PC-3 (cell line): ENCODE measurements around the gene CRLF1. TPM values are rescaled to one million over a fixed set of nuclear protein-coding genes. Genes with fewer than 3 reads are reported as not detected.

Experiments used
- ATAC-seq: fragments of 200-7000 bp; cut with Tn5 transposase; 2 replicates; pipeline ENCODE4 v1.9.1; 2020; ENCODE audit warnings: mild to moderate bottlenecking, moderate library complexity
- BruUV-seq: library from RNA; stranded (reverse); fragments of 400-500 nt; replicated peaks from 2 replicates; lab custom pipeline; 2021; lab: Mats Ljungman, UMichigan
- CTCF ChIA-PET: fragments of 300-600 bp; sonication (Branson Sonifier 250); formaldehyde crosslinking; loops from one replicate; lab custom pipeline; 2022; ENCODE audit warnings: antibody characterized with exemption; lab: Charles Lee
- POLR2A ChIA-PET: fragments of 300-600 bp; sonication (Branson Sonifier 250); formaldehyde crosslinking; loops from one replicate; lab custom pipeline; 2022; ENCODE audit warnings: antibody characterized with exemption; ENCODE audit not compliant: unreplicated experiment; lab: Charles Lee
- DNase-seq: peaks from one replicate; pipeline ENCODE4 v3.0.0-alpha.2; 2015
- H2AFZ ChIP-seq: fragments of 300-600 bp; sonication (generic); 2 replicates; pipeline ENCODE4 v1.6.0; 2016; ENCODE audit warnings: antibody characterized with exemption, low read length
- H3F3A ChIP-seq: fragments of 300-600 bp; sonication (generic); one replicate; pipeline ENCODE4 v1.6.0; 2017; ENCODE audit warnings: antibody characterized with exemption, low read length, control low read depth, mild to moderate bottlenecking; ENCODE audit not compliant: unreplicated experiment
- H3K27ac ChIP-seq: fragments of 300-600 bp; sonication (generic); 2 replicates; pipeline ENCODE4 v1.5.1; 2016; ENCODE audit warnings: mild to moderate bottlenecking, low read length
- H3K27me3 ChIP-seq: fragments of 300-600 bp; sonication (generic); 2 replicates; pipeline ENCODE4 v1.6.1; 2016; ENCODE audit warnings: low read length, mixed read lengths
- H3K36me3 ChIP-seq: fragments of 300-600 bp; sonication (generic); 2 replicates; pipeline ENCODE4 v1.6.1; 2016; ENCODE audit warnings: low read depth, mixed run types, low read length, mixed read lengths
- H3K4me1 ChIP-seq: fragments of 300-600 bp; sonication (generic); 2 replicates; pipeline ENCODE4 v1.5.1; 2016; ENCODE audit warnings: low read length; ENCODE audit not compliant: insufficient read depth
- H3K4me2 ChIP-seq: fragments of 300-600 bp; sonication (generic); 2 replicates; pipeline ENCODE4 v1.6.0; 2016; ENCODE audit warnings: low read length
- H3K4me3 ChIP-seq: fragments of 300-600 bp; sonication (generic); 2 replicates; pipeline ENCODE4 v1.5.1; 2016; ENCODE audit warnings: mild to moderate bottlenecking, low read length, mixed read lengths
- H3K79me2 ChIP-seq: fragments of 300-600 bp; sonication (generic); 2 replicates; pipeline ENCODE4 v1.6.1; 2017; ENCODE audit warnings: low read length, mixed read lengths
- H3K9ac ChIP-seq: fragments of 300-600 bp; sonication (generic); 2 replicates; pipeline ENCODE4 v1.6.0; 2016; ENCODE audit warnings: mild to moderate bottlenecking, low read length
- H3K9me2 ChIP-seq: fragments of 300-600 bp; sonication (generic); replicated peaks from 2 replicates; pipeline ENCODE4 v1.6.1; 2016; ENCODE audit warnings: mixed run types, low read length, mixed read lengths
- H3K9me3 ChIP-seq: fragments of 300-600 bp; sonication (generic); 2 replicates; pipeline ENCODE4 v1.6.1; 2016; ENCODE audit warnings: low read length, mixed read lengths
- H4K20me1 ChIP-seq: fragments of 300-600 bp; sonication (generic); 2 replicates; pipeline ENCODE4 v1.6.1; 2016; ENCODE audit warnings: low read length, mixed read lengths
- CTCF ChIP-seq: fragments of 300-600 bp; sonication (generic); conservative IDR thresholded peaks from 2 replicates; pipeline ENCODE4 v1.5.1; 2017; ENCODE audit warnings: antibody characterized with exemption, low read depth, mild to moderate bottlenecking, low read length
- EZH2 ChIP-seq: fragments of 300-600 bp; sonication (generic); IDR thresholded peaks from one replicate; pipeline ENCODE4 v1.6.1; 2017; ENCODE audit warnings: antibody characterized with exemption, mild to moderate bottlenecking, low read length; ENCODE audit not compliant: unreplicated experiment
- EZH2phosphoT487 ChIP-seq: fragments of 300-600 bp; sonication (generic); IDR thresholded peaks from 2 replicates; pipeline ENCODE4 v1.6.1; 2018; ENCODE audit warnings: mild to moderate bottlenecking, antibody characterized with exemption, low read length, borderline replicate concordance
- intact Hi-C: fragments of 100-400 bp; cut with micrococcal nuclease; formaldehyde crosslinking; loops from 2 replicates; pipeline ENCODE4 v1.9.0; 2023
- total RNA-seq: library from RNA; depleted of rRNA; stranded (reverse); fragments of >200 nt; gene quantifications from 2 replicates; pipeline ENCODE4 v1.2.3, GENCODE V29; 2014

CRLF1 gene
- total RNA-seq, 1 experiment from 2014 or later, result 2.6 TPM

- peaks cover 54% of the 10 kb centered on the region for H3K27me3 ChIP-seq
- BruUV-seq, result no TSS peak
- intact Hi-C loops, result loop anchor here (10.0 kb wide), 1 partner anchor 170 kb away; no protein-coding TSS in a partner anchor
- peaks cover 5% of the 10 kb centered on the region for H3F3A ChIP-seq
- no peak overlapping the region for H3K9ac ChIP-seq
- ChIA-PET CTCF (no interaction called here), POLR2A (no interaction called here)
- no peaks in the 10 kb centered on the region; the same call in 1 of the 2 replicates for H3K4me1 ChIP-seq
- ATAC-seq (no peak), DNase-seq (no peak)
- no peaks in the 10 kb centered on the region for H3K36me3 ChIP-seq
- H3K27ac ChIP-seq, result no peak overlapping the region
- no peak overlapping the region for H2AFZ ChIP-seq
- H4K20me1 ChIP-seq, result no peaks in the 10 kb centered on the region
- no peak overlapping the region for H3K4me3 ChIP-seq
- H3K9me3 ChIP-seq, result no peaks in the 10 kb centered on the region
- H3K4me2 ChIP-seq, result no peak overlapping the region
- TF ChIP-seq EZH2 (no peak), EZH2phosphoT487 (no peak), CTCF (no peak)
- H3K9me2 ChIP-seq, result no peaks in the 10 kb centered on the region
- H3K79me2 ChIP-seq, result no peaks in the 10 kb centered on the region
These were observed 1.4 kb downstream of the CRLF1 start for GRCh38 chr19:18605196-18605545.

GRCh38 chr19:18604820-18605159, 1.8 kb downstream of the CRLF1 start:
- no peak overlapping the region for H3K27ac ChIP-seq
- no peaks in the 10 kb centered on the region for H3K79me2 ChIP-seq
- no peaks in the 10 kb centered on the region for H3K9me2 ChIP-seq
- no peaks in the 10 kb centered on the region for H4K20me1 ChIP-seq
- ChIA-PET CTCF (no interaction called here), POLR2A (no interaction called here)
- no peaks in the 10 kb centered on the region; the same call in 1 of the 2 replicates for H3K4me1 ChIP-seq
- no peak overlapping the region for H3K4me3 ChIP-seq
- intact Hi-C loops, result loop anchor here (10.0 kb wide), 1 partner anchor 170 kb away; no protein-coding TSS in a partner anchor
- TF ChIP-seq CTCF (no peak), EZH2phosphoT487 (no peak), EZH2 (no peak)
- no peak overlapping the region for H3K4me2 ChIP-seq
- no peak overlapping the region for H3K9ac ChIP-seq
- BruUV-seq, result no TSS peak
- H3K27me3 ChIP-seq, result peaks cover 50% of the 10 kb centered on the region
- no peaks in the 10 kb centered on the region for H3K9me3 ChIP-seq
- no peak for DNase-seq
- ATAC-seq, result no peak
- no peak overlapping the region for H2AFZ ChIP-seq
- H3F3A ChIP-seq, result peaks cover 5% of the 10 kb centered on the region
- H3K36me3 ChIP-seq, result no peaks in the 10 kb centered on the region

GRCh38 chr19:18603958-18604819, 2.4 kb downstream of the CRLF1 start:
- no peak overlapping the region for H3K4me3 ChIP-seq
- BruUV-seq, result no TSS peak

More at GRCh38 chr19:18603958-18604819, 2.4 kb downstream of the CRLF1 start:
- H3K36me3 ChIP-seq, result no peaks in the 10 kb centered on the region
- TF ChIP-seq EZH2, result no peak
- TF ChIP-seq CTCF, result no peak
- TF ChIP-seq EZH2phosphoT487, result no peak
- no peaks in the 10 kb centered on the region for H3K9me2 ChIP-seq
- no peaks in the 10 kb centered on the region for H3K79me2 ChIP-seq
- no peak for ATAC-seq
- H3K27ac ChIP-seq, result no peak overlapping the region
- H2AFZ ChIP-seq, result no peak overlapping the region
- H4K20me1 ChIP-seq, result no peaks in the 10 kb centered on the region
- H3K4me2 ChIP-seq, result no peak overlapping the region
- H3F3A ChIP-seq, result peaks cover 5% of the 10 kb centered on the region
- H3K9ac ChIP-seq, result no peak overlapping the region
- peaks cover 44% of the 10 kb centered on the region for H3K27me3 ChIP-seq
- DNase-seq, result no peak
- ChIA-PET POLR2A (no interaction called here), CTCF (no interaction called here)
- no peaks in the 10 kb centered on the region; the same call in 1 of the 2 replicates for H3K4me1 ChIP-seq
- intact Hi-C loops, result loop anchor here (10.0 kb wide), 1 partner anchor 171 kb away; no protein-coding TSS in a partner anchor
- H3K9me3 ChIP-seq, result no peaks in the 10 kb centered on the region
